ENCODE results near the gene COL4A4. TPM values are rescaled to one million over a fixed set of nuclear protein-coding genes. Genes with fewer than 3 reads are reported as not detected.

COL4A4 gene
- total and polyA plus RNA-seq, 2 donors (not counting 1 experiment from before 2014, with no cell fraction given), result 0.17 to 0.76 TPM

DNA sequence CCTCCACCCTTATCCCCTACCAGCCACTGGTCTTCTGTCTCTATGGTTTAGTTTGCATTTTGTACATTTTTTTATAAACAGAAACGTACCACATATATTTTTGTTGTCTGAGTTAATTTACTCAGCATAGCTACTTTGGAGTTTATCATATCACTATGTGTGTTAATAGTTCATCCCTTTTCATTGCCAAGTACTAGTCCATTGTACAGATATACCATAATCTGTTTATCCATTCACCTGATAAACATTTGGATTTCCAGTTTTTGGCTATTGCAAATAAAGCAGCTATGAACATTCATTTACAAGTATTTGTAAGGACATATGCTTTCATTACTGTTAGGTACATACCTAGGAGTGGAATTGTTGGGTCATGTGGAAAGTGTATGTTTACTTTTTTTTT lies 204.6 kb downstream of the COL4A4 start:
- TF ChIP-seq, protein P1, sequence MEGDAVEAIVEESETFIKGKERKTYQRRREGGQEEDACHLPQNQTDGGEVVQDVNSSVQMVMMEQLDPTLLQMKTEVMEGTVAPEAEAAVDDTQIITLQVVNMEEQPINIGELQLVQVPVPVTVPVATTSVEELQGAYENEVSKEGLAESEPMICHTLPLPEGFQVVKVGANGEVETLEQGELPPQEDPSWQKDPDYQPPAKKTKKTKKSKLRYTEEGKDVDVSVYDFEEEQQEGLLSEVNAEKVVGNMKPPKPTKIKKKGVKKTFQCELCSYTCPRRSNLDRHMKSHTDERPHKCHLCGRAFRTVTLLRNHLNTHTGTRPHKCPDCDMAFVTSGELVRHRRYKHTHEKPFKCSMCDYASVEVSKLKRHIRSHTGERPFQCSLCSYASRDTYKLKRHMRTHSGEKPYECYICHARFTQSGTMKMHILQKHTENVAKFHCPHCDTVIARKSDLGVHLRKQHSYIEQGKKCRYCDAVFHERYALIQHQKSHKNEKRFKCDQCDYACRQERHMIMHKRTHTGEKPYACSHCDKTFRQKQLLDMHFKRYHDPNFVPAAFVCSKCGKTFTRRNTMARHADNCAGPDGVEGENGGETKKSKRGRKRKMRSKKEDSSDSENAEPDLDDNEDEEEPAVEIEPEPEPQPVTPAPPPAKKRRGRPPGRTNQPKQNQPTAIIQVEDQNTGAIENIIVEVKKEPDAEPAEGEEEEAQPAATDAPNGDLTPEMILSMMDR (conservative IDR thresholded peaks at IDR 0.05 in 1 of 2, IDR thresholded peaks at IDR 0.05 in 1 of 2; ENCODE audit: low read depth in 1 of 2, low read length in 2 of 2), result no peak
- no peak for TF ChIP-seq EZH2 (IDR thresholded peaks at IDR 0.05; ENCODE audit: low read length, missing control alignments)
- Histone ChIP-seq H3K36me3 (ENCODE audit: control insufficient read depth, insufficient read depth, low read length) (no peaks in the 10 kb centered on the region), H3K4me3 (replicated peaks in 1 of 4; ENCODE audit: control extremely low read depth in 1 of 4, insufficient read depth in 1 of 4, low read depth in 3 of 4, low read length in 4 of 4) (no peak overlapping the region), H3K9me3 (ENCODE audit: control insufficient read depth, insufficient read depth, low read depth, low read length) (no peaks in the 10 kb centered on the region), H3K4me1 (ENCODE audit: control insufficient read depth, extremely low read depth, insufficient read depth, low read length) (no peaks in the 10 kb centered on the region), H3K27me3 (ENCODE audit: control insufficient read depth, insufficient read depth, low read length) (no peaks in the 10 kb centered on the region), H3K4me2 (ENCODE audit: extremely low read depth, insufficient read depth, low read length) (no peak overlapping the region), H3K79me2 (ENCODE audit: control insufficient read depth, insufficient read depth, low read length) (no peaks in the 10 kb centered on the region), H2AFZ (ENCODE audit: low read length) (no peak overlapping the region), H3K27ac (ENCODE audit: insufficient read depth, low read length) (no peak overlapping the region), H3K9ac (ENCODE audit: insufficient read depth, low read length) (no peak overlapping the region), H4K20me1 (ENCODE audit: control insufficient read depth, extremely low read depth, insufficient read depth, low read length) (no peaks in the 10 kb centered on the region)
- DNase-seq (ENCODE audit: low read depth in 2 of 2), result no peak

- Histone ChIP-seq H3K4me3 (replicated peaks in 1 of 4; ENCODE audit: control extremely low read depth in 1 of 4, insufficient read depth in 1 of 4, low read depth in 3 of 4, low read length in 4 of 4) (no peak overlapping the region), H3K36me3 (ENCODE audit: control insufficient read depth, insufficient read depth, low read length) (no peaks in the 10 kb centered on the region), H3K79me2 (ENCODE audit: control insufficient read depth, insufficient read depth, low read length) (no peaks in the 10 kb centered on the region), H4K20me1 (ENCODE audit: control insufficient read depth, extremely low read depth, insufficient read depth, low read length) (no peaks in the 10 kb centered on the region), H3K27me3 (ENCODE audit: control insufficient read depth, insufficient read depth, low read length) (no peaks in the 10 kb centered on the region), H3K9ac (ENCODE audit: insufficient read depth, low read length) (no peak overlapping the region), H3K27ac (ENCODE audit: insufficient read depth, low read length) (no peak overlapping the region), H3K4me1 (ENCODE audit: control insufficient read depth, extremely low read depth, insufficient read depth, low read length) (no peaks in the 10 kb centered on the region), H3K9me3 (ENCODE audit: control insufficient read depth, insufficient read depth, low read depth, low read length) (no peaks in the 10 kb centered on the region), H3K4me2 (ENCODE audit: extremely low read depth, insufficient read depth, low read length) (no peak overlapping the region), H2AFZ (ENCODE audit: low read length) (no peak overlapping the region)
- DNase-seq (ENCODE audit: low read depth in 2 of 2), result no peak
- TF ChIP-seq EZH2 (IDR thresholded peaks at IDR 0.05; ENCODE audit: low read length, missing control alignments), result no peak
- TF ChIP-seq, protein P1 (conservative IDR thresholded peaks at IDR 0.05 in 1 of 2, IDR thresholded peaks at IDR 0.05 in 1 of 2; ENCODE audit: low read depth in 1 of 2, low read length in 2 of 2), result no peak
These were observed 207.3 kb downstream of the COL4A4 start for GRCh38 chr2:226956659-226957058.

DNA sequence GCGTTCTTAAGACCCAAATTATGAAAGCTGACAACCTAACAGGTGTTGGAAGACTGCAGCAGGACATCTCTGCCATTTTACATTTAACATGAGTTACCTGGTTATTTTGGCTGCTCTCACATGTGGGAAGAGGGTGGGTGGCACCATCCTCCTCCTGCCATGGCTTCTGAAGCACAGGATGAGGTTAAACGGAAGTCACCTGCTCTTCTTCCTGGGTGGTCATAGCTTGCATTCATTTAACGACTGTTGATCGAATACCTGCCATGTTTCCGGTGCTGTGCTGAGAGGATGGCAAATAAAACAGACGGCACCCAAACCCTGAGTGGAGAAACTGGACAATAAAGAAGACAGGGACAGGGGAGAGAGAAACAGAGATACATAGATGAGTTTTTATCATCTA lies 210.2 kb downstream of the COL4A4 start:
- H3K9me3 ChIP-seq (ENCODE audit: control insufficient read depth, insufficient read depth, low read depth, low read length), result no peaks in the 10 kb centered on the region
- H3K36me3 ChIP-seq (ENCODE audit: control insufficient read depth, insufficient read depth, low read length), result no peaks in the 10 kb centered on the region
- H3K9ac ChIP-seq (ENCODE audit: insufficient read depth, low read length), result no peak overlapping the region
- H2AFZ ChIP-seq (ENCODE audit: low read length), result no peak overlapping the region
- TF ChIP-seq, protein P1 (conservative IDR thresholded peaks at IDR 0.05 in 1 of 2, IDR thresholded peaks at IDR 0.05 in 1 of 2; ENCODE audit: low read depth in 1 of 2, low read length in 2 of 2), result no peak
- TF ChIP-seq EZH2 (IDR thresholded peaks at IDR 0.05; ENCODE audit: low read length, missing control alignments), result no peak
- no peak overlapping the region for H3K4me3 ChIP-seq (replicated peaks in 1 of 4; ENCODE audit: control extremely low read depth in 1 of 4, insufficient read depth in 1 of 4, low read depth in 3 of 4, low read length in 4 of 4)
- H3K27me3 ChIP-seq (ENCODE audit: control insufficient read depth, insufficient read depth, low read length), result no peaks in the 10 kb centered on the region
- no peaks in the 10 kb centered on the region for H4K20me1 ChIP-seq (ENCODE audit: control insufficient read depth, extremely low read depth, insufficient read depth, low read length)
- no peak overlapping the region for H3K4me2 ChIP-seq (ENCODE audit: extremely low read depth, insufficient read depth, low read length)
- H3K4me1 ChIP-seq (ENCODE audit: control insufficient read depth, extremely low read depth, insufficient read depth, low read length), result no peaks in the 10 kb centered on the region
- H3K27ac ChIP-seq (ENCODE audit: insufficient read depth, low read length), result no peak overlapping the region
- no peak for DNase-seq (ENCODE audit: low read depth in 2 of 2)
- no peaks in the 10 kb centered on the region for H3K79me2 ChIP-seq (ENCODE audit: control insufficient read depth, insufficient read depth, low read length)
